Neural cell (in vitro differentiated cells): ENCODE data around the gene VSIG8. TPM values are rescaled to one million over a fixed set of nuclear protein-coding genes. Genes with fewer than 3 reads are reported as not detected.

Source experiments
- H2AFZ ChIP-seq: fragments of 200-600, 300-800 bp; sonication (generic), shearing (Covaris generic); 2 replicates; pipeline ENCODE4 v1.6.0; 2014; ENCODE audit warnings: low read depth, mild to moderate bottlenecking, antibody characterized with exemption, low read length, moderate library complexity
- H3F3A ChIP-seq: fragments of 200-600 bp; shearing (Covaris generic); 2 replicates; pipeline ENCODE4 v1.6.1; 2016; ENCODE audit warnings: mild to moderate bottlenecking, moderate library complexity, mixed read lengths, antibody characterized with exemption, low read length; ENCODE audit not compliant: insufficient read depth, poor library complexity, severe bottlenecking
- H3K27ac ChIP-seq: fragments of 200-600, 300-800 bp; sonication (generic), shearing (Covaris generic); 2 replicates; pipeline ENCODE4 v1.5.1; 2014; ENCODE audit warnings: mild to moderate bottlenecking, low read length, moderate library complexity
- H3K27me3 ChIP-seq: fragments of 300-800, 200-600 bp; sonication (generic), shearing (Covaris generic); 2 replicates; pipeline ENCODE4 v1.6.0; 2014; ENCODE audit warnings: mild to moderate bottlenecking, low read depth, low read length, moderate library complexity; ENCODE audit not compliant: insufficient read depth
- H3K36me3 ChIP-seq: fragments of 300-800, 200-600 bp; sonication (generic), shearing (Covaris generic); 2 replicates; pipeline ENCODE4 v1.5.1; 2014; ENCODE audit warnings: mild to moderate bottlenecking, antibody characterized with exemption, low read length, moderate library complexity; ENCODE audit not compliant: insufficient read depth
- H3K4me2 ChIP-seq: fragments of 300-800, 200-600 bp; sonication (generic), shearing (Covaris generic); 2 replicates; pipeline ENCODE4 v1.6.0; 2014; ENCODE audit warnings: mild to moderate bottlenecking, low read length
- H3K4me3 ChIP-seq: fragments of 300-800, 200-600 bp; sonication (generic), shearing (Covaris generic); 2 replicates; pipeline ENCODE4 v1.5.1; 2014; ENCODE audit warnings: mild to moderate bottlenecking, low read length, moderate library complexity
- H3K79me2 ChIP-seq: fragments of 200-600 bp; shearing (Covaris generic); replicated peaks from 2 replicates; pipeline ENCODE4 v1.6.0; 2014; ENCODE audit warnings: mild to moderate bottlenecking, low read length, moderate library complexity; ENCODE audit not compliant: insufficient read depth
- H3K9ac ChIP-seq: fragments of 300-800, 200-600 bp; sonication (generic), shearing (Covaris generic); 2 replicates; pipeline ENCODE4 v1.6.1; 2016; ENCODE audit warnings: mild to moderate bottlenecking, low read length, mixed read lengths
- H3K9me2 ChIP-seq: fragments of 200-600 bp; shearing (Covaris generic); 2 replicates; pipeline ENCODE4 v1.6.1; 2016; ENCODE audit warnings: mild to moderate bottlenecking, low read length, mixed read lengths; ENCODE audit not compliant: insufficient read depth
- H3K9me3 ChIP-seq: fragments of 200-600, 300-800 bp; sonication (generic), shearing (Covaris generic); 2 replicates; pipeline ENCODE4 v1.6.1; 2016; ENCODE audit warnings: mild to moderate bottlenecking, mixed run types, low read length, moderate library complexity, mixed read lengths
- H4K20me1 ChIP-seq: fragments of 200-600 bp; shearing (Covaris generic); 2 replicates; pipeline ENCODE4 v1.6.1; 2016; ENCODE audit warnings: mild to moderate bottlenecking, mixed run types; ENCODE audit not compliant: insufficient read depth
- CTCF ChIP-seq: fragments of 450-650 bp; IDR thresholded peaks from 2 replicates; pipeline ENCODE4 v1.5.1; 2014; ENCODE audit warnings: antibody characterized with exemption, mild to moderate bottlenecking, moderate library complexity; ENCODE audit not compliant: poor library complexity, severe bottlenecking
- EP300 ChIP-seq: fragments of 450-650 bp; conservative IDR thresholded peaks from 2 replicates; pipeline ENCODE4 v1.6.1; 2014; ENCODE audit warnings: antibody characterized with exemption, mild to moderate bottlenecking, moderate library complexity; ENCODE audit not compliant: poor library complexity, severe bottlenecking
- EZH2 ChIP-seq: fragments of 200-600, 300-800 bp; shearing (Covaris generic), sonication (generic); IDR thresholded peaks from 2 replicates; pipeline ENCODE4 v1.6.1; 2014; ENCODE audit warnings: antibody characterized with exemption, low read length, borderline replicate concordance, mild to moderate bottlenecking; ENCODE audit not compliant: insufficient read depth, poor library complexity, severe bottlenecking
- MXI1 ChIP-seq: fragments of 450-650 bp; conservative IDR thresholded peaks from 2 replicates; pipeline ENCODE4 v1.6.1; 2014; ENCODE audit warnings: antibody characterized with exemption, mild to moderate bottlenecking; ENCODE audit not compliant: poor library complexity, severe bottlenecking
- POLR2AphosphoS5 ChIP-seq: IDR thresholded peaks from 2 replicates; pipeline ENCODE4 v1.6.1; 2012
- RAD21 ChIP-seq: fragments of 450-650 bp; conservative IDR thresholded peaks from 2 replicates; pipeline ENCODE4 v1.6.1; 2014; ENCODE audit warnings: antibody characterized with exemption, mild to moderate bottlenecking, moderate library complexity
- REST ChIP-seq: IDR thresholded peaks from 2 replicates; pipeline ENCODE4 v1.6.1; 2012; ENCODE audit warnings: borderline replicate concordance
- SMC3 ChIP-seq: fragments of 450-650 bp; conservative IDR thresholded peaks from 2 replicates; pipeline ENCODE4 v1.6.1; 2014; ENCODE audit warnings: antibody characterized with exemption, mild to moderate bottlenecking, moderate library complexity; ENCODE audit not compliant: poor library complexity
- TAF1 ChIP-seq: IDR thresholded peaks from 2 replicates; pipeline ENCODE4 v1.6.1; 2012; ENCODE audit warnings: low read depth
- polyA plus RNA-seq: library from polyadenylated mRNA; depleted of rRNA; stranded (reverse); fragments of >200 nt; gene quantifications from 2 replicates; pipeline ENCODE4 v1.2.3, GENCODE V29; 2014

Gene VSIG8
- polyA plus RNA-seq, 1 donor from 2014 or later = 0.37 TPM

- H3K4me2 ChIP-seq = no peak overlapping the region
- TF ChIP-seq EP300 (no peak), SMC3 (no peak), POLR2AphosphoS5 (no peak), MXI1 (no peak), EZH2 (no peak), TAF1 (no peak), REST (no peak), RAD21 (no peak), CTCF (no peak)
- no peaks in the 10 kb centered on the region for H3K9me2 ChIP-seq
- no peak overlapping the region for H3K4me3 ChIP-seq
- no peaks in the 10 kb centered on the region for H3K9me3 ChIP-seq
- no peaks in the 10 kb centered on the region for H3K27me3 ChIP-seq
- H3K36me3 ChIP-seq = no peaks in the 10 kb centered on the region
- no peaks in the 10 kb centered on the region for H3K79me2 ChIP-seq
- H3F3A ChIP-seq = no peaks in the 10 kb centered on the region
- no peak overlapping the region for H2AFZ ChIP-seq
- no peaks in the 10 kb centered on the region for H4K20me1 ChIP-seq
- no peak overlapping the region for H3K27ac ChIP-seq
- H3K9ac ChIP-seq = no peak overlapping the region
Observed at GRCh38 chr1:159881622-159882526, 19.4 kb upstream of the VSIG8 start.

GRCh38 chr1:159880430-159880829 lies 18.0 kb upstream of the VSIG8 start:
- H3K36me3 ChIP-seq = no peaks in the 10 kb centered on the region
- no peak for TF ChIP-seq MXI1
- no peak for TF ChIP-seq POLR2AphosphoS5
- TF ChIP-seq CTCF = no peak
- no peak for TF ChIP-seq REST
- no peak for TF ChIP-seq EP300
- no peak for TF ChIP-seq TAF1
- TF ChIP-seq EZH2 = no peak
- no peaks in the 10 kb centered on the region for H4K20me1 ChIP-seq
- H3K9me3 ChIP-seq = no peaks in the 10 kb centered on the region
- no peaks in the 10 kb centered on the region for H3K27me3 ChIP-seq
- no peaks in the 10 kb centered on the region for H3K9me2 ChIP-seq
- H3K4me3 ChIP-seq = no peak overlapping the region
- no peak overlapping the region for H3K9ac ChIP-seq
- H2AFZ ChIP-seq = no peak overlapping the region
- H3K4me2 ChIP-seq = no peak overlapping the region
- H3F3A ChIP-seq = no peaks in the 10 kb centered on the region
- no peaks in the 10 kb centered on the region for H3K79me2 ChIP-seq
- no peak overlapping the region for H3K27ac ChIP-seq
